Gastrocnemius medialis (tissue), 4 donors: ENCODE measurements around the gene MARCO.

Source experiments
- CTCF ChIP-seq, 5 experiments: fragments of 450-650 bp in 3 of 5; fragments of 200-600 bp in 2 of 5; sonication (generic) in 2 of 5; IDR thresholded peaks in 4 of 5; conservative IDR thresholded peaks in 1 of 5; 1 replicate in 4 of 5; 2 replicates in 1 of 5; pipeline ENCODE4 v1.5.1; 2016 to 2019; ENCODE audit warnings: antibody characterized with exemption in 5 of 5, mild to moderate bottlenecking in 3 of 5, moderate library complexity in 3 of 5
- POLR2A ChIP-seq, 2 donors: fragments of 450-650 bp; IDR thresholded peaks; one replicate each; pipeline ENCODE4 v1.6.1; 2017; ENCODE audit warnings: antibody characterized with exemption in 2 of 2, mild to moderate bottlenecking in 2 of 2, moderate library complexity in 2 of 2

GRCh38 chr2:118965737-118966136 lies 23.7 kb downstream of the MARCO start:
- no peak for TF ChIP-seq POLR2A (IDR thresholded peaks at IDR 0.05)
- TF ChIP-seq CTCF (IDR thresholded peaks at IDR 0.05 in 4 of 5, conservative IDR thresholded peaks at IDR 0.05 in 1 of 5) = no peak
